ENCODE results near the gene UBXN2A. TPM values are rescaled to one million over a fixed set of nuclear protein-coding genes. Genes with fewer than 3 reads are reported as not detected.
"Not testable (repeated sequence)": the region's sequence is repeated elsewhere in the genome, so short reads cannot be mapped to it uniquely, and the experiment has no call there.

The UBXN2A gene
- total and polyA plus RNA-seq, 4 donors: 2.7 to 6.3 (median 4.9) TPM

- Histone ChIP-seq H3K9me3 (ENCODE audit: control insufficient read depth in 4 of 4, low read length in 3 of 4) (no peaks in the 10 kb centered on the region), H3K27ac (ENCODE audit: low read depth in 1 of 2, low read length in 2 of 2) (no peak overlapping the region), H3K4me1 (ENCODE audit: control insufficient read depth in 4 of 4, insufficient read depth in 4 of 4, low read length in 3 of 4) (peaks cover 3 to 10% (median 6%) of the 10 kb centered on the region in 4 donors), H3K4me3 (ENCODE audit: low read depth in 1 of 3, low read length in 3 of 3) (no peak overlapping the region), H3K36me3 (ENCODE audit: control insufficient read depth in 4 of 4, insufficient read depth in 3 of 4, low read depth in 1 of 4, low read length in 3 of 4) (no peaks in the 10 kb centered on the region), H3K9ac (ENCODE audit: low read depth in 1 of 2, low read length in 2 of 2) (no peak overlapping the region), H3K27me3 (ENCODE audit: control insufficient read depth in 4 of 4, insufficient read depth in 4 of 4, low read length in 3 of 4) (no peaks in the 10 kb centered on the region)
- 82% methylated on average over 7 of the region's 7 CpGs for WGBS
- DNase-seq (ENCODE audit: low spot score): peak; percentile 72
- TF ChIP-seq HNF4G (IDR thresholded peaks at IDR 0.05) (no peak), ZBTB33 (IDR thresholded peaks at IDR 0.05) (no peak), MAX (IDR thresholded peaks at IDR 0.05) (no peak), JUND (IDR thresholded peaks at IDR 0.05) (no peak), RAD21 (IDR thresholded peaks at IDR 0.05) (no peak)
These were observed 71.2 kb downstream of the UBXN2A start for GRCh38 chr2:24011250-24012104.

GRCh38 chr2:24012521-24013188, 72.4 kb downstream of the UBXN2A start:
- Histone ChIP-seq H3K9ac (ENCODE audit: low read depth in 1 of 2, low read length in 2 of 2) (no peak overlapping the region), H3K4me1 (ENCODE audit: control insufficient read depth in 4 of 4, insufficient read depth in 4 of 4, low read length in 3 of 4) (peaks cover 3 to 10% (median 6%) of the 10 kb centered on the region in 4 donors), H3K36me3 (ENCODE audit: control insufficient read depth in 4 of 4, insufficient read depth in 3 of 4, low read depth in 1 of 4, low read length in 3 of 4) (no peaks in the 10 kb centered on the region), H3K9me3 (ENCODE audit: control insufficient read depth in 4 of 4, low read length in 3 of 4) (no peaks in the 10 kb centered on the region), H3K27ac (ENCODE audit: low read depth in 1 of 2, low read length in 2 of 2) (no peak overlapping the region), H3K27me3 (ENCODE audit: control insufficient read depth in 4 of 4, insufficient read depth in 4 of 4, low read length in 3 of 4) (no peaks in the 10 kb centered on the region), H3K4me3 (ENCODE audit: low read depth in 1 of 3, low read length in 3 of 3) (no peak overlapping the region)
- peak; percentile 39 for DNase-seq (ENCODE audit: low spot score)
- no peak for TF ChIP-seq SP1 (IDR thresholded peaks at IDR 0.05)
- no peak for TF ChIP-seq ZBTB33 (IDR thresholded peaks at IDR 0.05)
- no peak for TF ChIP-seq NR2F2 (IDR thresholded peaks at IDR 0.05)
- no peak for TF ChIP-seq TAF1 (conservative IDR thresholded peaks at IDR 0.05)
- no peak for TF ChIP-seq RXRA (IDR thresholded peaks at IDR 0.05)
- TF ChIP-seq MAX (IDR thresholded peaks at IDR 0.05): no peak
- TF ChIP-seq FOXA1 (IDR thresholded peaks at IDR 0.05): no peak
- no peak for TF ChIP-seq HNF4A (conservative IDR thresholded peaks at IDR 0.05)
- TF ChIP-seq RAD21 (IDR thresholded peaks at IDR 0.05): no peak
- no peak for TF ChIP-seq ATF3 (IDR thresholded peaks at IDR 0.05)
- TF ChIP-seq EGR1 (IDR thresholded peaks at IDR 0.05; ENCODE audit: low read depth in 2 of 2): no peak
- no peak for TF ChIP-seq YY1 (IDR thresholded peaks at IDR 0.05)
- TF ChIP-seq JUND (IDR thresholded peaks at IDR 0.05): no peak
- no peak for TF ChIP-seq GABPA (IDR thresholded peaks at IDR 0.05 in 1 of 2, conservative IDR thresholded peaks at IDR 0.05 in 1 of 2)
- 82% methylated on average over 9 of the region's 9 CpGs for WGBS

- H3K36me3 ChIP-seq (ENCODE audit: control insufficient read depth in 4 of 4, insufficient read depth in 3 of 4, low read depth in 1 of 4, low read length in 3 of 4); DNase-seq (ENCODE audit: low spot score); H3K4me3 ChIP-seq (ENCODE audit: low read depth in 1 of 3, low read length in 3 of 3); H3K27me3 ChIP-seq (ENCODE audit: control insufficient read depth in 4 of 4, insufficient read depth in 4 of 4, low read length in 3 of 4); H3K9ac ChIP-seq (ENCODE audit: low read depth in 1 of 2, low read length in 2 of 2); H3K27ac ChIP-seq (ENCODE audit: low read depth in 1 of 2, low read length in 2 of 2); H3K9me3 ChIP-seq (ENCODE audit: control insufficient read depth in 4 of 4, low read length in 3 of 4); H3K4me1 ChIP-seq (ENCODE audit: control insufficient read depth in 4 of 4, insufficient read depth in 4 of 4, low read length in 3 of 4): not testable (repeated sequence)
- 94% methylated on average over 6 of the region's 6 CpGs for WGBS
These were observed 74.6 kb downstream of the UBXN2A start for GRCh38 chr2:24014902-24015301.

Data from liver (tissue), 9 donors.